ENCODE measurements around the gene TRAIP. TPM values are rescaled to one million over a fixed set of nuclear protein-coding genes. Genes with fewer than 3 reads are reported as not detected.

TRAIP gene
- total RNA-seq, 1 experiment from 2014 or later: 9.3 TPM

DNA sequence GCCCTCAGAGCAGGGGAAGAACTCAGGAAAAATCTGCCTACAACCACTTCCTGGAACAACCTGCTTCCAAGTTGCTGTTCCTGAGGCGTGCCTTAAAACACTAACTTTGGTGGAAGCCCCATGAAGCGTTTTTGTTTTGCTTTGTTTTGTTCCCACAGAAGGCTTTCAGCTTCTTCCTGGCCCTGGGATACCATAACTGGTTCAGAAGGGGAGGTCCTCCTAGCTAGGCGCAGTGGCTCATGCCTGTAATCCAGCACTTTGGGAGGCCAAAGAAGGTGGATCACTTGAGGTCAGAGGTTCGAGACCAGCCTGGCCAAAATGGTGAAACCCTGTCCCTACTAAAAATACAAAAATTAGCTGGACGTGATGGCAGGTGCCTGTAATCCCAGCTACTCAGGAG lies 68.8 kb downstream of the TRAIP start:
- H3K27ac Mint-ChIP-seq (ENCODE audit: low read depth, unreplicated experiment): peak overlapping the region; percentile 97
- peak overlapping the region; percentile 84 for H3K4me3 Mint-ChIP-seq (ENCODE audit: unreplicated experiment)
- no peak for DNase-seq (ENCODE audit: unreplicated experiment)
- intact Hi-C loops (cut with micrococcal nuclease): loop anchor here (2.0 kb wide), 1 partner anchor 15 kb away; the partner anchor contains the start of gene INKA1
- BruUV-seq (replicated peaks): no TSS peak
- POLR2A ChIA-PET: interaction anchor here (0.8 to 3.5 kb wide), 11 partner anchors 13 to 302 kb away, joined by 3 to 33 read pairs (median 5); partner anchors contain the start of genes AMIGO3, CDHR4, GMPPB and INKA1
- no peaks in the 10 kb centered on the region for H3K27me3 Mint-ChIP-seq (ENCODE audit: insufficient read depth, unreplicated experiment)
- H3K36me3 Mint-ChIP-seq (ENCODE audit: insufficient read depth, unreplicated experiment): peaks cover 11% of the 10 kb centered on the region
- H3K4me1 Mint-ChIP-seq (ENCODE audit: insufficient read depth, unreplicated experiment): no peaks in the 10 kb centered on the region
- CTCF ChIA-PET: interaction anchor here (0.8 to 3.2 kb wide), 7 partner anchors 9 to 138 kb away, joined by 3 to 15 read pairs (median 3); partner anchors contain the start of gene CDHR4
- no peaks in the 10 kb centered on the region for H3K9me3 Mint-ChIP-seq (ENCODE audit: unreplicated experiment)
- TF ChIP-seq CTCF (IDR thresholded peaks at IDR 0.05; ENCODE audit: unreplicated experiment): no peak

GRCh38 chr3:49787182-49787464 lies 69.2 kb downstream of the TRAIP start:
- Mint-ChIP-seq H3K9me3 (ENCODE audit: unreplicated experiment) (no peaks in the 10 kb centered on the region), H3K4me1 (ENCODE audit: insufficient read depth, unreplicated experiment) (no peaks in the 10 kb centered on the region), H3K36me3 (ENCODE audit: insufficient read depth, unreplicated experiment) (peaks cover 11% of the 10 kb centered on the region), H3K27ac (ENCODE audit: low read depth, unreplicated experiment) (peak overlapping the region; percentile 97), H3K4me3 (ENCODE audit: unreplicated experiment) (peak overlapping the region; percentile 84), H3K27me3 (ENCODE audit: insufficient read depth, unreplicated experiment) (no peaks in the 10 kb centered on the region)
- no peak for DNase-seq (ENCODE audit: unreplicated experiment)
- intact Hi-C loops (cut with micrococcal nuclease): loop anchor here (2.0 kb wide), 1 partner anchor 16 kb away; the partner anchor contains the start of gene INKA1
- TF ChIP-seq CTCF (IDR thresholded peaks at IDR 0.05; ENCODE audit: unreplicated experiment): no peak
- ChIA-PET CTCF (interaction anchor here (0.8 to 3.2 kb wide), 6 partner anchors 9 to 138 kb away, joined by 3 to 15 read pairs (median 4); partner anchors contain the start of gene CDHR4), POLR2A (interaction anchor here (0.9 to 3.5 kb wide), 10 partner anchors 12 to 302 kb away, joined by 3 to 33 read pairs (median 6); partner anchors contain the start of genes AMIGO3, CDHR4, GMPPB and INKA1)
- BruUV-seq (replicated peaks): TSS peak; percentile 95

GRCh38 chr3:49786357-49787181 lies 69.8 kb downstream of the TRAIP start, which contains the start of gene IP6K1:
Gene IP6K1, minus strand, starts transcription at chr3:49786542. Its CDS starts 38,502 bp downstream, at chr3:49748040.
- Mint-ChIP-seq H3K27me3 (ENCODE audit: insufficient read depth, unreplicated experiment) (no peaks in the 10 kb centered on the region), H3K27ac (ENCODE audit: low read depth, unreplicated experiment) (peak within 1 kb of the TSS; percentile 97), H3K4me3 (ENCODE audit: unreplicated experiment) (peak within 1 kb of the TSS; percentile 84), H3K4me1 (ENCODE audit: insufficient read depth, unreplicated experiment) (no peaks in the 10 kb centered on the region), H3K9me3 (ENCODE audit: unreplicated experiment) (no peaks in the 10 kb centered on the region), H3K36me3 (ENCODE audit: insufficient read depth, unreplicated experiment) (peaks cover 11% of the 10 kb centered on the region)
- TF ChIP-seq CTCF (IDR thresholded peaks at IDR 0.05; ENCODE audit: unreplicated experiment): no peak
- ChIA-PET POLR2A (interaction anchor here (0.5 to 3.5 kb wide), 22 partner anchors 11 to 303 kb away, joined by 3 to 33 read pairs (median 4); partner anchors contain the start of genes AMIGO3, CDHR4, GMPPB and INKA1), CTCF (interaction anchor here (0.6 to 3.2 kb wide), 8 partner anchors 10 to 139 kb away, joined by 3 to 15 read pairs (median 3); partner anchors contain the start of gene CDHR4)
- intact Hi-C loops (cut with micrococcal nuclease): loop anchor here (2.0 kb wide), 1 partner anchor 16 kb away; the partner anchor contains the start of gene INKA1
- DNase-seq (ENCODE audit: unreplicated experiment): peak; percentile 100
- no TSS peak for BruUV-seq (replicated peaks)

Data from MCF 10A (cell line).